Measurements from ENCODE around the gene LRRC8B.
"Not testable (repeated sequence)": the region's sequence is repeated elsewhere in the genome, so short reads cannot be mapped to it uniquely, and the experiment has no call there.

Gene LRRC8B

GRCh38 chr1:89620664-89621063, 96.0 kb downstream of the LRRC8B start:
- no CpG with 5 or more reads among the region's 3 CpGs for WGBS (ENCODE audit: insufficient coverage, insufficient read length)
- no peaks in the 10 kb centered on the region; the same call in 1 of the 2 replicates for H3K9me3 ChIP-seq (ENCODE audit: control insufficient read depth, insufficient read depth, low read length)
- no peaks in the 10 kb centered on the region for H3K4me1 ChIP-seq (ENCODE audit: control insufficient read depth, insufficient read depth, low read length)
- no peak overlapping the region for H3K27ac ChIP-seq (ENCODE audit: low read length)
- no peaks in the 10 kb centered on the region for H3K36me3 ChIP-seq (ENCODE audit: control insufficient read depth, insufficient read depth, low read length)
- DNase-seq (ENCODE audit: low read depth, low spot score): no peak
- H3K27me3 ChIP-seq (ENCODE audit: control insufficient read depth, insufficient read depth, low read length): no peaks in the 10 kb centered on the region
- H3K4me3 ChIP-seq (ENCODE audit: low read length): no peak overlapping the region

DNA sequence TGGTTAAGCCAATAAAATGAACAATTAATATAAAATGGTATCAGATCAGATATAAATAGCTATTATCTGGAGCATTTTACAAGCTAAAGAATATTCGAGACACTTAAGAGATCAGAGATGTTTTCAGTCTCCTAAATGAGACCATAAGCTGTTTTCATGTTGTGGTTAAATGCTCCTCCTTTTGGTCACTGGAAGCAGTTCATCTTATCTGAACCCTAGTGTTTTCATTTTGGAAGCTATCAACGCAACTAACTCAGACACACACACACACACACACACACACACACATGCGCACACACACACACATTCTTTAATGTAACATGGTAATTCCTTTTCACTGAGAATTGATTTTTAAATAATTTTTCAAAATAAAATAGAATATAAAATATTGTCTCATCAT, 98.3 kb downstream of the LRRC8B start:
- Histone ChIP-seq H3K4me3 (ENCODE audit: low read length) (no peak overlapping the region), H3K9me3 (ENCODE audit: control insufficient read depth, insufficient read depth, low read length) (no peaks in the 10 kb centered on the region), H3K27me3 (ENCODE audit: control insufficient read depth, insufficient read depth, low read length) (no peaks in the 10 kb centered on the region), H3K4me1 (ENCODE audit: control insufficient read depth, insufficient read depth, low read length) (no peaks in the 10 kb centered on the region), H3K27ac (ENCODE audit: low read length) (no peak overlapping the region), H3K36me3 (ENCODE audit: control insufficient read depth, insufficient read depth, low read length) (no peaks in the 10 kb centered on the region)
- DNase-seq (ENCODE audit: low read depth, low spot score): no peak
- no CpG with 5 or more reads among the region's 3 CpGs for WGBS (ENCODE audit: insufficient coverage, insufficient read length)

GRCh38 chr1:89624314-89624713, 99.7 kb downstream of the LRRC8B start:
- Histone ChIP-seq H3K9me3 (ENCODE audit: control insufficient read depth, insufficient read depth, low read length) (no peaks in the 10 kb centered on the region), H3K27me3 (ENCODE audit: control insufficient read depth, insufficient read depth, low read length) (no peaks in the 10 kb centered on the region), H3K4me3 (ENCODE audit: low read length) (no peak overlapping the region), H3K27ac (ENCODE audit: low read length) (no peak overlapping the region), H3K36me3 (ENCODE audit: control insufficient read depth, insufficient read depth, low read length) (no peaks in the 10 kb centered on the region), H3K4me1 (ENCODE audit: control insufficient read depth, insufficient read depth, low read length) (no peaks in the 10 kb centered on the region)
- no CpG with 5 or more reads among the region's 1 CpG for WGBS (ENCODE audit: insufficient coverage, insufficient read length)
- DNase-seq (ENCODE audit: low read depth, low spot score): no peak

- H3K36me3 ChIP-seq (ENCODE audit: control insufficient read depth, insufficient read depth, low read length): no peaks in the 10 kb centered on the region
- WGBS (ENCODE audit: insufficient coverage, insufficient read length): no CpG with 5 or more reads among the region's 4 CpGs
- H3K9me3 ChIP-seq (ENCODE audit: control insufficient read depth, insufficient read depth, low read length): no peaks in the 10 kb centered on the region
- no peak overlapping the region for H3K27ac ChIP-seq (ENCODE audit: low read length)
- H3K4me1 ChIP-seq (ENCODE audit: control insufficient read depth, insufficient read depth, low read length): no peaks in the 10 kb centered on the region
- no peak for DNase-seq (ENCODE audit: low read depth, low spot score)
- H3K27me3 ChIP-seq (ENCODE audit: control insufficient read depth, insufficient read depth, low read length): no peaks in the 10 kb centered on the region
- no peak overlapping the region for H3K4me3 ChIP-seq (ENCODE audit: low read length)
Observed at GRCh38 chr1:89624715-89625323, 100.2 kb downstream of the LRRC8B start.

GRCh38 chr1:89627596-89627962, 103.0 kb downstream of the LRRC8B start:
- DNase-seq (ENCODE audit: low read depth, low spot score): no peak
- Histone ChIP-seq H3K27me3 (ENCODE audit: control insufficient read depth, insufficient read depth, low read length) (no peaks in the 10 kb centered on the region; the same call in 1 of the 2 replicates), H3K27ac (ENCODE audit: low read length) (no peak overlapping the region), H3K4me3 (ENCODE audit: low read length) (no peak overlapping the region), H3K36me3 (ENCODE audit: control insufficient read depth, insufficient read depth, low read length) (no peaks in the 10 kb centered on the region), H3K4me1 (ENCODE audit: control insufficient read depth, insufficient read depth, low read length) (no peaks in the 10 kb centered on the region; the same call in 1 of the 2 replicates), H3K9me3 (ENCODE audit: control insufficient read depth, insufficient read depth, low read length) (no peaks in the 10 kb centered on the region)

DNA sequence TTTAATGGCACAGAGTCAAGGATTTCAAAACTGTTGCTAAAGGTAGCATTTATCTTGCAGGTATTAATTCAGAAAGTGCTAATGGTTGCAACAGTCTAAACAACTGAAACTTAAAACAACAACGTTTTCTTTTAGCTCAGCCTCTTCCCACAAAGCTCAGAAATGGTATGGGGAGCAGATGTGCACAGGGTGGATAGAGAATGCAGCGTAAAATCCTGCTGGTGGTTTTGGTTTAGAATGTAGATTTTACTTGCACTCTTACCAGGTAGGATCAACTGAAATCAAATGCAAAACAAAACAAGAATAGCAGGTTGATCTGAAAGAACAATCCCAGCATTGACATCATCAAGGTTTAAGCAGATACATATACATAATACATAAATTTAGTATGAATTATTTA, 104.5 kb downstream of the LRRC8B start:
- no peaks in the 10 kb centered on the region; the same call in 1 of the 2 replicates for H3K4me1 ChIP-seq (ENCODE audit: control insufficient read depth, insufficient read depth, low read length)
- H3K4me3 ChIP-seq (ENCODE audit: low read length): no peak overlapping the region
- no peak for DNase-seq (ENCODE audit: low read depth, low spot score)
- no peaks in the 10 kb centered on the region for H3K9me3 ChIP-seq (ENCODE audit: control insufficient read depth, insufficient read depth, low read length)
- peaks cover 5% of the 10 kb centered on the region; the same call in 1 of the 2 replicates for H3K27me3 ChIP-seq (ENCODE audit: control insufficient read depth, insufficient read depth, low read length)
- no peak overlapping the region for H3K27ac ChIP-seq (ENCODE audit: low read length)
- no peaks in the 10 kb centered on the region for H3K36me3 ChIP-seq (ENCODE audit: control insufficient read depth, insufficient read depth, low read length)
- WGBS (ENCODE audit: insufficient coverage, insufficient read length): no CpG with 5 or more reads among the region's 2 CpGs

DNA sequence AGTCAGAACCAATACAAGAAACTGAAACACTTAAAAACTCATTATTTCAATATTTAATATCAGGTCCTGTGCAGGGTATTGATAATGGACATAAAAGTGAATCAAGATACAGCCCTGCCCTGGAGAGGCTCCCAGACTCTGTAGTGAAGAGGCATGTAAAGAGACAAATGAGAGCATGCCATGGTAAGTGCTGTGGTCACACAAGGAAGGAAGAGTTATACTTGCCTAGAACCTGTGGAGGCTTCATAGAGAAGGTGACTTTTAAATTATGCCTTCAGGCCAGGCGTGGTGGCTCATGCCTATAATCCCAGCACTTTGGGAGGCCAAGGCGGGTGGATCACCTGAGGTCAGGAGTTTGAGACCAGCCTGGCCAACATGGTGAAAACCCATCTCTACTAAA, 105.0 kb downstream of the LRRC8B start:
- H3K27me3 ChIP-seq (ENCODE audit: control insufficient read depth, insufficient read depth, low read length); H3K4me3 ChIP-seq (ENCODE audit: low read length); H3K27ac ChIP-seq (ENCODE audit: low read length); H3K9me3 ChIP-seq (ENCODE audit: control insufficient read depth, insufficient read depth, low read length); H3K36me3 ChIP-seq (ENCODE audit: control insufficient read depth, insufficient read depth, low read length); H3K4me1 ChIP-seq (ENCODE audit: control insufficient read depth, insufficient read depth, low read length); DNase-seq (ENCODE audit: low read depth, low spot score): not testable (repeated sequence)
- WGBS (ENCODE audit: insufficient coverage, insufficient read length): no CpG with 5 or more reads among the region's 2 CpGs

GRCh38 chr1:89630048-89630447, 105.4 kb downstream of the LRRC8B start:
- no peak overlapping the region for H3K27ac ChIP-seq (ENCODE audit: low read length)
- WGBS (ENCODE audit: insufficient coverage, insufficient read length): no CpG with 5 or more reads among the region's 3 CpGs
- no peaks in the 10 kb centered on the region for H3K36me3 ChIP-seq (ENCODE audit: control insufficient read depth, insufficient read depth, low read length)
- H3K9me3 ChIP-seq (ENCODE audit: control insufficient read depth, insufficient read depth, low read length): no peaks in the 10 kb centered on the region
- H3K4me3 ChIP-seq (ENCODE audit: low read length): no peak overlapping the region
- peaks cover 7% of the 10 kb centered on the region; the same call in 1 of the 2 replicates for H3K27me3 ChIP-seq (ENCODE audit: control insufficient read depth, insufficient read depth, low read length)
- H3K4me1 ChIP-seq (ENCODE audit: control insufficient read depth, insufficient read depth, low read length): no peaks in the 10 kb centered on the region; the same call in 1 of the 2 replicates
- DNase-seq (ENCODE audit: low read depth, low spot score): no peak

DNA sequence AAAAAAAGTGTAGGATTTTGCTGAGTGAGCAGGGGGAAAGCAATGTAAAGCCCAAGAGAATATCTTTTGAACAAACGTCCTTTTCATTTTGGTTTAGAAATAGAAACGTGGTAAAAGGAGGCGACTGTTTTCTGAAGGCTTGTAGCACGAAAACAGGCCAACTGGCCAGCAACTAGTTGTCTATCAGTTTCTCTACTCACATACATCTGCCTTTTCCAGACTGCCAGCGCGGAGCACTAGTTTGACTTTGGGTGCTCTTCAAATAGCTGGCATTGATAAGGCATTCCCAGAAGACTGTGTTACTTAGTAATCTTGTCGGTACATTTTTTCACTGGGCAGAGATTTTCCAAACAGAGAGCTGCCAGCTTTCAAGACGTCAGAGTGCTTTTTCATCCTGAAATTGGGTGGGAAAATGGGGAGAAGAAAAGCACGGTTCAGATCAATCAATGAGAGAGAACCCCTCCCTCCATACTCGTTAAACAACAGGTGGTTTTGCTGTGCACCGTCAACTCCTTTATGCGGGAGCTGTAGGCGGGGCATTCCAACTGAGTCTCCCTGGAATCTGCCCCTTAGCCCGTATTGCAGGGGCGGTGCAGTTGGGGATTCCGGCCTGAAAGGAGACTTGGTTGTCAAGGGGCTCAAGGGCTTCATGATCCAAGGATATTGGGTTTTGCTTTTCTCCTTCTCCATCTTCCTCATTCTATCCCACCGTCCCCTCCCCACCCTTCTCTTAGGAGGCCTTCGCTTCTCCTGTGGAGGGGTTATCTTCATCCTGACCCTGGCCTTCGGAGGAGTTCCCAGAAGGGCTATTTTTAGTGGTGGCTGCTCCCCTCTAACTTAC, 107.4 kb downstream of the LRRC8B start:
- Histone ChIP-seq H3K27ac (ENCODE audit: low read length) (no peak overlapping the region), H3K27me3 (ENCODE audit: control insufficient read depth, insufficient read depth, low read length) (peaks cover 7% of the 10 kb centered on the region; the same call in 1 of the 2 replicates), H3K36me3 (ENCODE audit: control insufficient read depth, insufficient read depth, low read length) (no peaks in the 10 kb centered on the region), H3K4me1 (ENCODE audit: control insufficient read depth, insufficient read depth, low read length) (no peaks in the 10 kb centered on the region; the same call in 1 of the 2 replicates), H3K9me3 (ENCODE audit: control insufficient read depth, insufficient read depth, low read length) (no peaks in the 10 kb centered on the region), H3K4me3 (ENCODE audit: low read length) (peak overlapping the region; percentile 52; the same call in 1 of the 2 replicates)
- no CpG with 5 or more reads among the region's 19 CpGs for WGBS (ENCODE audit: insufficient coverage, insufficient read length)
- DNase-seq (ENCODE audit: low read depth, low spot score): no peak

- H3K9me3 ChIP-seq (ENCODE audit: control insufficient read depth, insufficient read depth, low read length): no peaks in the 10 kb centered on the region
- peak within 1 kb of the TSS; percentile 52; the same call in 1 of the 2 replicates for H3K4me3 ChIP-seq (ENCODE audit: low read length)
- no peaks in the 10 kb centered on the region; the same call in 1 of the 2 replicates for H3K4me1 ChIP-seq (ENCODE audit: control insufficient read depth, insufficient read depth, low read length)
- no peak for DNase-seq (ENCODE audit: low read depth, low spot score)
- H3K27ac ChIP-seq (ENCODE audit: low read length): no peak within 1 kb of the TSS
- no peaks in the 10 kb centered on the region for H3K36me3 ChIP-seq (ENCODE audit: control insufficient read depth, insufficient read depth, low read length)
- no CpG with 5 or more reads among the region's 76 CpGs for WGBS (ENCODE audit: insufficient coverage, insufficient read length)
- H3K27me3 ChIP-seq (ENCODE audit: control insufficient read depth, insufficient read depth, low read length): peaks cover 7% of the 10 kb centered on the region; the same call in 1 of the 2 replicates
Observed at GRCh38 chr1:89632657-89633247, 108.1 kb downstream of the LRRC8B start, which contains the start of gene LRRC8C. Gene LRRC8C (plus strand): TSS chr1:89633120. CDS start chr1:89686474, 53,354 bp downstream.
